HG03571 (cell line): ENCODE measurements around the gene MICAL3.

Experiments used
- ATAC-seq: cut with Tn5 transposase; IDR thresholded peaks from one replicate; pipeline ENCODE4 v1.9.1; 2021; ENCODE audit not compliant: unreplicated experiment

Gene MICAL3

GRCh38 chr22:17741866-17742526 is 282.4 kb downstream of the MICAL3 start:
- no peak for ATAC-seq

GRCh38 chr22:17739196-17739975 is 285.0 kb downstream of the MICAL3 start:
- no peak for ATAC-seq

DNA sequence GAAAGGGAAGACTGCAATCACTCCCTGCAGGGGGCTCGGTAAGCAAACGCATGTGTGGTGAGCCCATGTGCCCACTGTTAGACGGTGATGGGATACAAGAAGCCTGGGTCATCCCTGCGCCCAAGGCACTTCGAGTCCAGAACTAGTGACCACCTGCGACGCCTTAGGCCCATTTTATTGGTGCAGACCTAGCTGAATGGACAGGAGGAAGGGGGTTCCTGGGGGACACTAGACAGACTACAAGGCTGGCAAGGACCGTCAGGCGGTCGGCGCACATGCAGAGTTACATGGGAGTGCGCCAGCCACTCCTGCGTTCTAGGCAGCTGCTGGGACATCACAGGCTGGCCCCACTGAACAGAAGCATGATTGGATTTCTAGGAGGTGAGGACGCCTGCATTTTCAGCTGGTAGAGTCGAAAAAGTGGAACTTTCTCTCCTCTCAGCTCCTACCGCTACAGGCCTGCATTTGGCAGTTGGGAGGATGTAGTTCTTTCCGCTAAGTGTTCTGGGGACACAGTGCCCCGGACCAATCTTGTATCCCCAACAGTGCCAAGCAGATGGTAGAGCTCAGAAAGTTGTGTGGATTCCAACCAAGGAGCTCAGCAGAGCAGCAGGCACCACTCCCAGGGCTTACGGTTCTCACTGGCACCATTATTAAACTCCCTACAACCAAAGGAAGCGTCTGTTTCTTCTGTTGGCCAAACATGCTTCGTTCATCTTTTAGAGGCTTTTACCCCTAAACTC is 285.8 kb downstream of the MICAL3 start:
- no peak for ATAC-seq
